Mononuclear cell (primary cell): ENCODE measurements around the gene MOB1B. TPM values are rescaled to one million over a fixed set of nuclear protein-coding genes. Genes with fewer than 3 reads are reported as not detected.
A peak's percentile ranks its signal among the peaks of the same experiment; 100 is the strongest.
"Not testable (repeated sequence)": the region's sequence is repeated elsewhere in the genome, so short reads cannot be mapped to it uniquely, and the experiment has no call there.

Experiments
- H3K27me3 ChIP-seq: 2 replicates; pipeline ENCODE4 v1.6.0; 2011; ENCODE audit warnings: low read length, control low read depth; ENCODE audit not compliant: insufficient read depth
- H3K4me1 ChIP-seq: 2 replicates; pipeline ENCODE4 v1.5.1; 2011; ENCODE audit warnings: mild to moderate bottlenecking, low read length, control low read depth; ENCODE audit not compliant: insufficient read depth
- H3K4me3 ChIP-seq: 2 replicates; pipeline ENCODE4 v1.5.1; 2011; ENCODE audit warnings: mild to moderate bottlenecking, low read length, moderate library complexity
- H3K9me3 ChIP-seq: 2 replicates; pipeline ENCODE4 v1.5.1; 2011; ENCODE audit warnings: low read depth, mild to moderate bottlenecking, control low read depth, low read length
- total RNA-seq: library from RNA; depleted of rRNA; stranded (reverse); fragments of >200 nt; gene quantifications from one replicate; pipeline ENCODE4 v1.2.3, GENCODE V29; 2012

Gene MOB1B
- total RNA-seq, 1 donor, result 12.1 TPM

GRCh38 chr4:70969076-70969475, 66.9 kb downstream of the MOB1B start:
- Histone ChIP-seq H3K4me3 (no peak overlapping the region), H3K4me1 (peaks cover 8% of the 10 kb centered on the region), H3K9me3 (no peaks in the 10 kb centered on the region)

DNA sequence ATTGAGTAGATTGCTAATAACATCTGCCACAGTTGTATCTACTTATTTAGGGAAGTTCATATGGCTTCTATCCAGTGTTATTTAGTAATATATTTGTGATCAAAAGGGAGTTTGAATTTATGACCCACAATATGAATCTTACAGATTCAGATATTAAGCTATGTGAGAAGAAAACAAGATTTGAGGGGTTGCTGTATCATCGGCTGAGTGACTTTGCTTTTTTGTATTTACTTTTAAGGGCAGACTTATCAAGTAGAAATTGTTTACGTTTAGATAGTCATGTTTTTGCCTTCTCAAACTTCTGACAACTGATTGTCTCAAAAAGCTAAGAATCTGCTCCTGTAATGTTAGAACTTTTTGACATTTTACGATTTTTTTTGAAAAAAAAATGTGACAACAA, 74.1 kb downstream of the MOB1B start:
- H3K9me3 ChIP-seq, result no peaks in the 10 kb centered on the region
- no peaks in the 10 kb centered on the region for H3K27me3 ChIP-seq
- peaks cover 17% of the 10 kb centered on the region for H3K4me1 ChIP-seq
- no peak overlapping the region for H3K4me3 ChIP-seq

More at GRCh38 chr4:70969076-70969475, 66.9 kb downstream of the MOB1B start:
- H3K27me3 ChIP-seq, result no peaks in the 10 kb centered on the region

- Histone ChIP-seq H3K9me3 (no peaks in the 10 kb centered on the region), H3K27me3 (no peaks in the 10 kb centered on the region), H3K4me3 (no peak overlapping the region), H3K4me1 (peaks cover 12% of the 10 kb centered on the region)
Observed at GRCh38 chr4:70979445-70980008, 77.4 kb downstream of the MOB1B start.

GRCh38 chr4:70980196-70980595, 78.0 kb downstream of the MOB1B start:
- peaks cover 12% of the 10 kb centered on the region for H3K4me1 ChIP-seq
- H3K27me3 ChIP-seq, result no peaks in the 10 kb centered on the region
- no peak overlapping the region for H3K4me3 ChIP-seq
- no peaks in the 10 kb centered on the region for H3K9me3 ChIP-seq

DNA sequence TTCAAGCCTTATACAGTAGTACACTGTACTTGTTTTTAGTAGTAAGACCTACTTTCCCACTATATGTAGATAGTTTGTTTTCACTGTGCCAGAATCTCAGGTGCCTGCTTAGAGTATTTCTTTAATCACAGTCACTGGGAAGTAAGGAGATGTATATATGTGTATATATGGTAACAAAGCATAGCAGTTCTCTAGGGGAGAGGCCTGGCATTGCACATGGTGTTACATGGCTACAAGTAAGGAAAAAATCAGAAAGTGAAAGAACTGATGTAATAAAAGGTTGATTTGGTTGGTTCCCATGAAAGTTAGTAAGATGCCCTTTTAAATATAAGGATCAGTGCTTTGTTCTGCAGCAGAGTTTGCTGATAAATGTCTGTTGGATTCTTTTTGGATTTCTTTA, 81.9 kb downstream of the MOB1B start:
- H3K4me1 ChIP-seq, result peaks cover 12% of the 10 kb centered on the region
- H3K27me3 ChIP-seq, result no peaks in the 10 kb centered on the region
- H3K9me3 ChIP-seq, result no peaks in the 10 kb centered on the region
- no peak overlapping the region for H3K4me3 ChIP-seq

DNA sequence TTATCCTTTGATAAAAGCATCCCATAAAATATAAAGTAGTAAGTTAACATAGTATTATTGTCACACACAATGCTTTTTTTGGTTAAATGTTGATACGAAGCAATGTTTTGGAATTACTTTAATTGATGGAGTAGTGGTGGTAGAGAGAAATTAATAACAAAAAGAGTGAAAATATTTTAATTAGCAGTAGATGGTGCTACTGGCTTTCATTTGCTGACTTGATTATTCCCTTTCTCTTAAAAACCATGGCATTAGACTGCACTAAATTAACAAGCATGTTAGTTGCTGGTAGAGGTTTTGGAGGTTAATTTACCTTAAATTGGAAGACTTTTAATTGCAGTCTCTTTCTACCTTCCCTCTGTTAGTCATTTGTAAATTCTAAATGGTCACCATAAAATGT, 82.4 kb downstream of the MOB1B start:
- no peak overlapping the region for H3K4me3 ChIP-seq
- peaks cover 7% of the 10 kb centered on the region for H3K4me1 ChIP-seq
- no peaks in the 10 kb centered on the region for H3K27me3 ChIP-seq
- H3K9me3 ChIP-seq, result no peaks in the 10 kb centered on the region

DNA sequence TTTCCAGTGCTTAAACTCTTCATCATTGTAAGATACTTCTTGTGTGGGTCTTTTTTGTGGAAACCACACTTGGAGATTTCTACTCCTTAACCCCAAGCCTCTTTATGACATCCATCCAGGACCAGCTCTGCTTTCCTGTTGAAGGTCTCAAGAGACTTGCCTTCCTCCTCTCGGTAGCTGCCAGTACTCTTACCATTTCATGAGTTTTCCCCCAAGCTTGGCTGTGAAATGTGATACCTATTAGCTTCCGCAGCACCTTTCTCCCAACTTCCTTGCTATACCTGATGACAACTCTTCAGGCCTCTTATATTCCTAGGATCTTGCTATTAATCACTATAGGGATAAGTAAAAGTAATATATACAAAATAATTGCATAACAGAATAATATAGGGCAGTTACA, 89.4 kb downstream of the MOB1B start:
- Histone ChIP-seq H3K4me3 (no peak overlapping the region), H3K27me3 (no peaks in the 10 kb centered on the region), H3K4me1 (peaks cover 28% of the 10 kb centered on the region), H3K9me3 (no peaks in the 10 kb centered on the region)

DNA sequence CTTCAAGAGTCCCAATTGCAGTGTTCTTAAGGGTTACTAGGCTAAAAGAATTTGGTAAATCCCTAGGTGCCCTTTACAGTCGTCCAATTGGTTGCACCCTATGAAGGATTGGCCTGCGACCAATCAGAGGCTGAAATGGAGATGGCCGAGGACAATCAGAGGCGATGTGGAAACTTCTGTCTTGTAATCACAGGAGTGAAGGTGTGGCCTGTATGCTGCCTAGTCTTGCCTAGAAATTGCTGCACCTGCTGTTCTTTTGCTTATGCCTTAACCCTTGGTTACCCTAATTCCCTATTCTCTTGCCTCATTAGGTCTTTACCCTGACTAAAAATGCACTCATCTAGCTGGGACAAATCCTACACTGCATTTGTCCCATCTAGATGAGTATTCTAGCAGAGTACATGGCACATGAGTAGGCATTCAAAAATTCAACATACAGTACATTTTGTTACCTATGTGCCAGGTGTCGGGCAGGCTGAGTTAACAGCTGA, 90.3 kb downstream of the MOB1B start:
- no peak overlapping the region for H3K4me3 ChIP-seq
- no peaks in the 10 kb centered on the region for H3K9me3 ChIP-seq
- H3K27me3 ChIP-seq, result no peaks in the 10 kb centered on the region
- H3K4me1 ChIP-seq, result peaks cover 36% of the 10 kb centered on the region

DNA sequence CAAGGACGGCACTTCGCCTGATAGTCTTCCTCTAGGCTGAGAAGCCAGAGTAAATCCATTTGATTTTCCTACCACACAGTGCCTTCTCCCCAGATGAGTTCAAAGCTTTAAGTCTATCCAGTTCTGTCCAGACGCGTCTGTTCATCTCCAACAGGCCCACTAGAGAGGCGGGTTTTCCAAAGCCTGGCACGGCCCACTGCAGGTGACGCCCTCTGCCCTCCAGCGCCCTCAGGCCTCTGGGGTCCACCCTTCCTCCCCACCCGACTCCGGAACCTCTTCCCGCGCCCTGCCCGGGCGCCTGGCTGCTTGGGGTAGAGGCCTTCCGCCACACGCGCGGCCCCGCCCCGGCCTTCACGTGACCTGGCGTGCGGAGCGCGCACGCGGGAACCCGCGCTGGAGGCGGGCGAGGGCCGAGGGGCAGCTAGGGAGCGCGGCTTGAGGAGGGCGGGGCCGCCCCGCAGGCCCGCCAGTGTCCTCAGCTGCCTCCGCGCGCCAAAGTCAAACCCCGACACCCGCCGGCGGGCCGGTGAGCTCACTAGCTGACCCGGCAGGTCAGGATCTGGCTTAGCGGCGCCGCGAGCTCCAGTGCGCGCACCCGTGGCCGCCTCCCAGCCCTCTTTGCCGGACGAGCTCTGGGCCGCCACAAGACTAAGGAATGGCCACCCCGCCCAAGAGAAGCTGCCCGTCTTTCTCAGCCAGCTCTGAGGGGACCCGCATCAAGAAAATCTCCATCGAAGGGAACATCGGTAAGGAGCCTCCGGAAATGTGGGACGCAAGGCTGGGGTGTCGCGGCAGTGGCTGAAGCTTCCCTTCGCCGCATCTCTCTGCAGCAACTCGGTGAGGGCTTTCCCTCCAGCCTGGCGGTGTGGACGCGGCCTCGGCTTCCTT, 91.3 kb downstream of the MOB1B start, which contains the start of gene DCK:
Gene DCK (plus strand): TSS at position 469 of the 888 bp plus-strand sequence. CDS start 187 bp downstream, at position 656.
- Histone ChIP-seq H3K4me1 (peaks cover 44% of the 10 kb centered on the region), H3K9me3 (no peaks in the 10 kb centered on the region), H3K4me3 (peak within 1 kb of the TSS; percentile 91), H3K27me3 (no peaks in the 10 kb centered on the region)

GRCh38 chr4:70994069-70994366, 91.8 kb downstream of the MOB1B start:
- H3K4me1 ChIP-seq, result peaks cover 46% of the 10 kb centered on the region
- H3K27me3 ChIP-seq, result no peaks in the 10 kb centered on the region
- H3K9me3 ChIP-seq, result no peaks in the 10 kb centered on the region
- peak overlapping the region; percentile 91 for H3K4me3 ChIP-seq

DNA sequence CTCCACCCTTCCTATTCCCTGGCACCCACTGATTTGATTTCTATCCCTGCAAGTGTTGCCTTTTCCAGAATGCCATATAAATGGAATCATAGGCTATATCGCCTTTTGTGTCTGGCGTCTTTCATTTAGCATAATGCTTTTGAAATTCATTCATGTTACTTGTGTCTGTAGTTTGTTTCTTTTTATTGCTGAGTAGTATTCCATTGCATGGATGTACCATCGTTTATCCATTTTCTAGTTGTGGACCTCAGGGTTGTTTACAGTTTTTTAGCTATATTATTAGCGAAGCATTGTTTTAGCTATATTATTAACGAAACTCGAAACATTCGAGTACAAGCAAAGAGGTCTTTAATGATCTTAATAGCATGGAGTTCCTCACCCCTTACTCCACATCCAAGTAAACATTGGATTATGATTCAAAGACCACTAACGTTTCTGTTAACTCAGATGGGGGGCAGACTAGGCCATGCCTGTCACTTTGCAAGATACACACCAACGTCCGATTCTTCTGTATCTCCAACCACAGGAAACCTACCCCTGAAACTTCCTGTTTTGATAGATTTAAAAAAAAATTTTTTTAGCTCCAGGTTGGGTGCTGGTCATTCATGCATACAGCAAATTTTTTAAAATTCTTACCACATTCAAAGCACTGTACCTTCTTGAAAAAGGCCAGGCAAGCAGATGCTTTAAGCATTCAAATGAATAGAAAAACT, 92.4 kb downstream of the MOB1B start:
- Histone ChIP-seq H3K4me3 (peak overlapping the region; percentile 91), H3K27me3 (no peaks in the 10 kb centered on the region), H3K4me1 (peaks cover 46% of the 10 kb centered on the region), H3K9me3 (no peaks in the 10 kb centered on the region)

- H3K9me3 ChIP-seq, result no peaks in the 10 kb centered on the region
- peak overlapping the region; percentile 91 for H3K4me3 ChIP-seq
- H3K27me3 ChIP-seq, result no peaks in the 10 kb centered on the region
- H3K4me1 ChIP-seq, result peaks cover 46% of the 10 kb centered on the region
Observed at GRCh38 chr4:70996018-70996360, 93.8 kb downstream of the MOB1B start.

- no peaks in the 10 kb centered on the region for H3K27me3 ChIP-seq
- H3K4me1 ChIP-seq, result peaks cover 49% of the 10 kb centered on the region
- H3K9me3 ChIP-seq, result no peaks in the 10 kb centered on the region
- no peak overlapping the region for H3K4me3 ChIP-seq
Observed at GRCh38 chr4:70997036-70997435, 94.9 kb downstream of the MOB1B start.

DNA sequence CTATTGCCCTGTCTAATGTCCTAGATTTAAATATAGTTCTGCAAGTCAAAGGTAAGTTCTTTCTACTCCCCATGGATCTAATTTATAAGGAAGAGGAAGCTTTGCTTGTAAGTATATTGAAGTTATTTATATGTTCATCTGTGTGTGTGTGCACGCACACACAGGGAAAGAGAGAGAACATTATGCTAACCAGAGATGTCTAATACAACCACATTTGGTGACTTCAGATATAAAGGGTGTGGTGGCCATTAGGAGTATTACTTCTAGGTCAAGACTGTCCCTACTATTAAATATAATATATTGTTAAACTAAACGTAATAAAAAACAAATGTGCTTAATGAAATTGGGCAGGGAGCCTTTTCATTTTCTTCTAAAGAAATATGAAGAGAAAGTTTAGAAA, 95.4 kb downstream of the MOB1B start:
- H3K9me3 ChIP-seq, result no peaks in the 10 kb centered on the region
- peaks cover 48% of the 10 kb centered on the region for H3K4me1 ChIP-seq
- no peaks in the 10 kb centered on the region for H3K27me3 ChIP-seq
- H3K4me3 ChIP-seq, result no peak overlapping the region

DNA sequence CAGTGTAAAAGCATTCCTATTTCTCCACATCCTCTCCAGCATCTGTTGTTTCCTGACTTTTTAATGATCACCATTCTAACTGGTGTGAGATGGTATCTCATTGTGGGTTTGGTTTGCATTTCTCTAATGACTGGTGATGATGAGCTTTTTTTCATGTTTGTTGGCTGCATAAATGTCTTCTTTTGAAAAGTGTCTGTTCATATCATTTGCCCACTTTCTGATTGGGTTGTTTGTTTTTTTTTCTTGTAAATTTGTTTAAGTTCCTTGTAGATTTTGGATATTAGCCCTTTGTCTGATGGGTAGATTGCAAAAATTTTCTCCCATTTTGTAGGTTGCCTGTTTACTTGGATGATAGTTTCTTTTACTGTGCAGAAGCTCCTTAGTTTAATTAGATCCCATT, 97.5 kb downstream of the MOB1B start:
- peaks cover 55% of the 10 kb centered on the region for H3K4me1 ChIP-seq
- H3K9me3 ChIP-seq, H3K4me3 ChIP-seq, H3K27me3 ChIP-seq: not testable (repeated sequence)
